Stimulated activated CD4-positive, alpha-beta T cell treated with anti-CD3 and anti-CD28 coated beads, Interleukin-12 subunit alpha, Interleukin-12 subunit beta, amount 100 ng/mL, for 24 hours (primary cell): Measurements from ENCODE around the gene NDUFS1.
"Not testable (repeated sequence)": the region's sequence is repeated elsewhere in the genome, so short reads cannot be mapped to it uniquely, and the experiment has no call there.

Experiments
- DNase-seq, 2 experiments: peaks; one replicate each; pipeline ENCODE4 v3.0.0-alpha.2; 2020; ENCODE audit warnings: low read depth in 2 of 2

NDUFS1 gene

GRCh38 chr2:206159346-206160124 is at the start of gene NDUFS1, which contains the start of gene EEF1B2:
Gene NDUFS1 (minus strand): TSS chr2:206159444. CDS start chr2:206153678, 5,766 bp downstream.
Gene EEF1B2 (plus strand): TSS chr2:206159895. CDS start chr2:206159980, 85 bp downstream.
- peak; percentile 93 to 95 for DNase-seq

GRCh38 chr2:206208900-206209299 is 49.7 kb upstream of the NDUFS1 start:
- no peak for DNase-seq

GRCh38 chr2:206207316-206207715 is 48.1 kb upstream of the NDUFS1 start:
- not testable (repeated sequence) for DNase-seq

GRCh38 chr2:206204710-206205109 is 45.5 kb upstream of the NDUFS1 start:
- DNase-seq = no peak

- DNase-seq = no peak
Measured at GRCh38 chr2:206203331-206203730, 44.1 kb upstream of the NDUFS1 start.

GRCh38 chr2:206202446-206202845 is 43.2 kb upstream of the NDUFS1 start:
- DNase-seq = no peak

GRCh38 chr2:206201075-206201848 is 42.0 kb upstream of the NDUFS1 start:
- DNase-seq = no peak

GRCh38 chr2:206198677-206199076 is 39.4 kb upstream of the NDUFS1 start:
- DNase-seq = no peak

GRCh38 chr2:206193671-206194357 is 34.6 kb upstream of the NDUFS1 start:
- DNase-seq = no peak

GRCh38 chr2:206192157-206192556 is 32.9 kb upstream of the NDUFS1 start:
- no peak for DNase-seq

GRCh38 chr2:206190689-206191088 is 31.4 kb upstream of the NDUFS1 start:
- no peak for DNase-seq

GRCh38 chr2:206190111-206190510 is 30.9 kb upstream of the NDUFS1 start:
- DNase-seq = no peak

- no peak for DNase-seq
Measured at GRCh38 chr2:206189691-206190090, 30.4 kb upstream of the NDUFS1 start.

GRCh38 chr2:206181526-206181925 is 22.3 kb upstream of the NDUFS1 start:
- not testable (repeated sequence) for DNase-seq

GRCh38 chr2:206176901-206177300 is 17.7 kb upstream of the NDUFS1 start:
- no peak for DNase-seq

- no peak for DNase-seq
Measured at GRCh38 chr2:206176121-206176520, 16.9 kb upstream of the NDUFS1 start.

- no peak for DNase-seq
Measured at GRCh38 chr2:206173147-206173546, 13.9 kb upstream of the NDUFS1 start.

- not testable (repeated sequence) for DNase-seq
Measured at GRCh38 chr2:206171624-206172397, 12.6 kb upstream of the NDUFS1 start.

- DNase-seq = not testable (repeated sequence)
Measured at GRCh38 chr2:206168230-206168629, 9.0 kb upstream of the NDUFS1 start.

GRCh38 chr2:206164261-206164862 is 5.1 kb upstream of the NDUFS1 start:
- peak in 1 of 2 experiments; percentile 14 for DNase-seq
